K562 (cell line): ENCODE results near the gene CCNT2. TPM values are rescaled to one million over a fixed set of nuclear protein-coding genes. Genes with fewer than 3 reads are reported as not detected.

Experiments used
- BCOR ChIP-seq: fragments of 450-650 bp; IDR thresholded peaks from 2 replicates; pipeline ENCODE4 v1.6.1; 2016
- CBX2 ChIP-seq: fragments of 200-600 bp; sonication (generic); IDR thresholded peaks from one replicate; pipeline ENCODE4 v1.6.1; 2012; ENCODE audit warnings: mild to moderate bottlenecking, low read length, inconsistent platforms; ENCODE audit not compliant: insufficient read depth, poor library complexity, severe bottlenecking
- CHD1 ChIP-seq: fragments of 200-600 bp; sonication (generic); IDR thresholded peaks from one replicate; pipeline ENCODE4 v1.6.1; 2012; ENCODE audit warnings: mild to moderate bottlenecking, moderate library complexity, low read length, inconsistent platforms
- CREB3 ChIP-seq: fragments of 450-650 bp; conservative IDR thresholded peaks from 2 replicates; pipeline ENCODE4 v1.6.1; 2016; ENCODE audit warnings: missing genetic modification characterization, low read depth, mild to moderate bottlenecking, missing compliant biosample characterization, moderate library complexity
- E2F8 ChIP-seq: fragments of 450-650 bp; IDR thresholded peaks from 2 replicates; pipeline ENCODE4 v1.7.1; 2018; ENCODE audit warnings: mild to moderate bottlenecking, low read depth; ENCODE audit not compliant: partially characterized antibody
- HMG20B ChIP-seq: fragments of 250-450 bp; sonication (Bioruptor Pico); IDR thresholded peaks from 2 replicates; pipeline ENCODE4 v1.5.0; 2021; ENCODE audit warnings: mild to moderate bottlenecking
- KDM5B ChIP-seq: fragments of 200-600 bp; sonication (generic); IDR thresholded peaks from 2 replicates; pipeline ENCODE4 v1.6.1; 2012; ENCODE audit warnings: low read depth, mild to moderate bottlenecking, moderate library complexity, low read length, control low read depth, inconsistent platforms; ENCODE audit not compliant: insufficient replicate concordance
- RB1 ChIP-seq: fragments of 450-650 bp; IDR thresholded peaks from 2 replicates; pipeline ENCODE4 v1.6.1; 2017; ENCODE audit warnings: low read depth, mild to moderate bottlenecking
- SMAD1 ChIP-seq: fragments of 150-350 bp; IDR thresholded peaks from 2 replicates; pipeline ENCODE4 v1.6.1; 2014; ENCODE audit warnings: low read length, low read depth; ENCODE audit not compliant: partially characterized antibody
- U2AF1 ChIP-seq: fragments of 200-400 bp; formaldehyde crosslinking; optimal IDR thresholded peaks from 2 replicates; pipeline ENCODE3; 2017; ENCODE audit warnings: mild to moderate bottlenecking, low read depth, low read length, moderate library complexity
- YY1 ChIP-seq, 3 experiments: IDR thresholded peaks; 2 replicates each; pipeline ENCODE4 v1.6.1; 2011; ENCODE audit warnings: low read length in 2 of 3, mild to moderate bottlenecking in 2 of 3, moderate library complexity in 2 of 3, borderline replicate concordance in 1 of 3, control low read depth in 1 of 3, low read depth in 1 of 3; ENCODE audit not compliant: insufficient read depth in 3 of 3, insufficient replicate concordance in 2 of 3, control insufficient read depth in 1 of 3, insufficient read length in 1 of 3; ENCODE audit errors: extremely low read depth in 1 of 3
- ZNF280B ChIP-seq: fragments of 250-450 bp; sonication (Bioruptor Pico); IDR thresholded peaks from 2 replicates; pipeline ENCODE4 v1.5.1; 2021; ENCODE audit warnings: mild to moderate bottlenecking
- ZSCAN32 ChIP-seq: fragments of 450-650 bp; formaldehyde crosslinking; IDR thresholded peaks from 2 replicates; pipeline ENCODE4 v1.4.0; 2020; ENCODE audit warnings: mild to moderate bottlenecking, moderate library complexity
- polyA plus RNA-seq, 8 experiments: library from polyadenylated mRNA; depleted of rRNA in 4 of 8; stranded (reverse) in 5 of 8; unstranded in 3 of 8; fragments of >200 nt; fragmentation: Nextera tagmentation in 2 of 8; fragmentation: Illumina TruSeq in 1 of 8; extraction: Ambion mirVana in 2 of 8; extraction: Trizol in 1 of 8; gene quantifications; 2 replicates each; pipeline versions ENCODE4 v1.2.1 to v1.2.3, GENCODE V29; 2011 to 2014; ENCODE audit warnings: inconsistent platforms in 1 of 8, missing spikeins in 1 of 8
- total RNA-seq, 7 experiments: library from RNA; depleted of rRNA in 6 of 7; stranded (reverse); fragments of >200 nt in 6 of 7; fragmentation: Illumina TruSeq in 2 of 7; extraction: Trizol in 2 of 7; gene quantifications; 2 replicates each; pipeline versions ENCODE4 v1.2.1 to v1.2.3, GENCODE V29; 2011 to 2021; ENCODE audit warnings: low replicate concordance in 1 of 7

CCNT2 gene
- total and polyA plus RNA-seq, 9 of the 15 experiments (the other 6 are each of a cell fraction or from before 2014, with no cell fraction given): 12.6 to 30.0 (median 22.7) TPM

GRCh38 chr2:134919341-134920210 is 954 bp downstream of the CCNT2 start (continued):
- no peak for TF ChIP-seq ZNF280B
- TF ChIP-seq CBX2: no peak
- TF ChIP-seq ZSCAN32 (CRISPR knock-in tag): no peak
- no peak for TF ChIP-seq BCOR
- TF ChIP-seq U2AF1: no peak
- TF ChIP-seq HMG20B (CRISPR knock-in tag): no peak
- TF ChIP-seq CHD1: peak; percentile 71
- no peak for TF ChIP-seq KDM5B
- no peak for TF ChIP-seq RB1
- TF ChIP-seq CREB3 (tag): no peak
- TF ChIP-seq YY1 (IDR thresholded peaks at IDR 0.05; ENCODE audit: borderline replicate concordance in 1 of 3, control insufficient read depth in 1 of 3, extremely low read depth in 1 of 3, insufficient read depth in 3 of 3, insufficient read length in 1 of 3, insufficient replicate concordance in 2 of 3, low read depth in 1 of 3, low read length in 2 of 3): peak in 1 of 3 experiments; percentile 67
- no peak for TF ChIP-seq E2F8
- TF ChIP-seq SMAD1: no peak
